GM23338 (cell line): ENCODE results near the gene HDAC9. TPM values are rescaled to one million over a fixed set of nuclear protein-coding genes. Genes with fewer than 3 reads are reported as not detected.
A peak's percentile ranks its signal among the peaks of the same experiment; 100 is the strongest.

Source experiments
- ATAC-seq: fragments of 200-7000 bp; cut with Tn5 transposase; 3 replicates; pipeline ENCODE4 v1.9.1; 2020
- DNase-seq: peaks from one replicate; pipeline ENCODE4 v3.0.0-alpha.2; 2015; ENCODE audit warnings: low spot score
- H2AFZ ChIP-seq: fragments of 200-600 bp; sonication (generic); 2 replicates; pipeline ENCODE4 v1.8.0; 2016; ENCODE audit warnings: antibody characterized with exemption, mild to moderate bottlenecking, moderate library complexity
- H3F3A ChIP-seq: fragments of 200-600 bp; sonication (generic); replicated peaks from 2 replicates; pipeline ENCODE4 v1.8.0; 2017; ENCODE audit warnings: antibody characterized with exemption, mixed run types, low read depth
- H3K27ac ChIP-seq: fragments of 200-600 bp; sonication (generic); 2 replicates; pipeline ENCODE4 v1.6.1; 2016; ENCODE audit warnings: low read depth
- H3K27me3 ChIP-seq: fragments of 200-600 bp; sonication (generic); 2 replicates; pipeline ENCODE4 v1.8.0; 2016; ENCODE audit warnings: mild to moderate bottlenecking, mixed run types, moderate library complexity; ENCODE audit not compliant: insufficient read depth
- H3K36me3 ChIP-seq: fragments of 200-600 bp; sonication (generic); 2 replicates; pipeline ENCODE4 v1.8.0; 2016; ENCODE audit warnings: mild to moderate bottlenecking; ENCODE audit not compliant: insufficient read depth
- H3K4me1 ChIP-seq: fragments of 200-600 bp; sonication (generic); 2 replicates; pipeline ENCODE4 v1.8.0; 2016; ENCODE audit warnings: mild to moderate bottlenecking, moderate library complexity; ENCODE audit not compliant: insufficient read depth
- H3K4me2 ChIP-seq: fragments of 200-600 bp; sonication (generic); 2 replicates; pipeline ENCODE4 v1.7.1; 2017; ENCODE audit warnings: mixed run types
- H3K4me3 ChIP-seq: fragments of 200-600 bp; sonication (generic); 2 replicates; pipeline ENCODE4 v1.6.1; 2016; ENCODE audit warnings: mixed run types
- H3K79me2 ChIP-seq: fragments of 200-600 bp; sonication (generic); replicated peaks from 2 replicates; pipeline ENCODE4 v1.8.0; 2017; ENCODE audit warnings: mild to moderate bottlenecking; ENCODE audit not compliant: insufficient read depth
- H3K9me2 ChIP-seq: fragments of 200-600 bp; sonication (generic); 2 replicates; pipeline ENCODE4 v1.8.0; 2017; ENCODE audit not compliant: insufficient read depth
- H4K20me1 ChIP-seq: fragments of 200-600 bp; sonication (generic); replicated peaks from 2 replicates; pipeline ENCODE4 v1.8.0; 2017; ENCODE audit warnings: mild to moderate bottlenecking; ENCODE audit not compliant: insufficient read depth
- H3K27ac Mint-ChIP-seq: 2 replicates; pipeline ENCODE4 v1.8.0; 2020; ENCODE audit warnings: inconsistent platforms, mild to moderate bottlenecking, moderate library complexity, mixed read lengths
- H3K27me3 Mint-ChIP-seq: 3 replicates; pipeline ENCODE4 v1.8.0; 2022; ENCODE audit warnings: low read depth, mild to moderate bottlenecking, moderate library complexity, mixed read lengths, inconsistent platforms; ENCODE audit not compliant: insufficient read depth, poor library complexity
- H3K36me3 Mint-ChIP-seq: 3 replicates; pipeline ENCODE4 v1.8.0; 2021; ENCODE audit warnings: low read depth, mild to moderate bottlenecking, inconsistent platforms, moderate library complexity, mixed read lengths
- H3K4me1 Mint-ChIP-seq: 3 replicates; pipeline ENCODE4 v1.8.0; 2020; ENCODE audit warnings: mild to moderate bottlenecking, inconsistent platforms, mixed read lengths
- H3K4me3 Mint-ChIP-seq: 3 replicates; pipeline ENCODE4 v1.8.0; 2021; ENCODE audit warnings: moderate library complexity, mild to moderate bottlenecking, inconsistent platforms, mixed read lengths
- H3K9me3 Mint-ChIP-seq: 3 replicates; pipeline ENCODE4 v1.8.0; 2020; ENCODE audit warnings: moderate library complexity, mild to moderate bottlenecking, inconsistent platforms, mixed read lengths
- CREB1 ChIP-seq: fragments of 250-450 bp; sonication (Bioruptor Pico); IDR thresholded peaks from 2 replicates; pipeline ENCODE4 v1.5.0; 2020; ENCODE audit warnings: low read depth, mild to moderate bottlenecking, moderate library complexity
- CTCF ChIP-seq, 2 experiments: fragments of 200-600 bp in 1 of 2; sonication (generic) in 1 of 2; conservative IDR thresholded peaks; 2 replicates each; pipeline versions ENCODE4 v1.5.1 to v1.6.1; 2016 to 2017; ENCODE audit warnings: antibody characterized with exemption in 2 of 2, low read depth in 2 of 2, mild to moderate bottlenecking in 2 of 2, moderate library complexity in 1 of 2
- EZH2 ChIP-seq: fragments of 200-600 bp; sonication (generic); IDR thresholded peaks from one replicate; pipeline ENCODE4 v1.8.0; 2017; ENCODE audit warnings: antibody characterized with exemption, mild to moderate bottlenecking, low read depth; ENCODE audit not compliant: unreplicated experiment
- EZH2phosphoT487 ChIP-seq: fragments of 200-600 bp; sonication (generic); IDR thresholded peaks from one replicate; pipeline ENCODE4 v1.8.1; 2018; ENCODE audit warnings: antibody characterized with exemption; ENCODE audit not compliant: unreplicated experiment
- JUNB ChIP-seq: IDR thresholded peaks from one replicate; pipeline ENCODE4 v1.6.1; 2016; ENCODE audit warnings: antibody characterized with exemption; ENCODE audit not compliant: unreplicated experiment
- NANOG ChIP-seq: IDR thresholded peaks from 2 replicates; pipeline ENCODE4 v1.6.1; 2016; ENCODE audit warnings: antibody characterized with exemption, borderline replicate concordance
- POLR2AphosphoS5 ChIP-seq: IDR thresholded peaks from 2 replicates; pipeline ENCODE4 v1.6.1; 2016; ENCODE audit warnings: antibody characterized with exemption, low read depth
- STAT1 ChIP-seq: IDR thresholded peaks from one replicate; pipeline ENCODE4 v1.6.1; 2016; ENCODE audit warnings: antibody characterized with exemption; ENCODE audit not compliant: unreplicated experiment
- ZNF114 ChIP-seq: fragments of 250-450 bp; sonication (Bioruptor Pico); IDR thresholded peaks from 2 replicates; pipeline ENCODE4 v1.5.0; 2020; ENCODE audit warnings: mild to moderate bottlenecking, moderate library complexity
- ZNF462 ChIP-seq: fragments of 250-450 bp; sonication (Bioruptor Pico); IDR thresholded peaks from 2 replicates; pipeline ENCODE4 v1.5.0; 2020; ENCODE audit warnings: mild to moderate bottlenecking, moderate library complexity
- polyA plus RNA-seq: library from polyadenylated mRNA; unstranded; fragments of >200 nt; fragmentation: Nextera tagmentation; extraction: Ambion mirVana; gene quantifications from 2 replicates; pipeline ENCODE4 v1.2.1, GENCODE V29; 2016
- total RNA-seq: library from RNA; depleted of rRNA; stranded (reverse); fragments of >200 nt; shearing (Covaris generic); gene quantifications from 2 replicates; pipeline ENCODE4 v1.2.3, GENCODE V29; 2014

Gene HDAC9
- total and polyA plus RNA-seq, 2 experiments from 2014 or later = 8.3 to 18.5 TPM

GRCh38 chr7:18958627-18959026 lies 463.1 kb downstream of the HDAC9 start:
- no peak for ATAC-seq
- no peak overlapping the region for H3K4me2 ChIP-seq

GRCh38 chr7:18960725-18961124 lies 465.2 kb downstream of the HDAC9 start:
- H3K27me3 ChIP-seq = no peaks in the 10 kb centered on the region
- H3K4me2 ChIP-seq = no peak overlapping the region
- 0 out of 2 replicates have a peak overlapping the region, but pooled peaks have one; percentile 4 for H2AFZ ChIP-seq
- H3F3A ChIP-seq = no peaks in the 10 kb centered on the region
- no peaks in the 10 kb centered on the region for H3K9me2 ChIP-seq
- DNase-seq = no peak
- Mint-ChIP-seq H3K27me3 (no peaks in the 10 kb centered on the region), H3K4me1 (peaks cover 6% of the 10 kb centered on the region; the same call in 2 of the 3 replicates), H3K9me3 (no peaks in the 10 kb centered on the region), H3K36me3 (no peaks in the 10 kb centered on the region), H3K27ac (no peak overlapping the region), H3K4me3 (no peak overlapping the region)
- H3K27ac ChIP-seq = no peak overlapping the region
- H4K20me1 ChIP-seq = no peaks in the 10 kb centered on the region
- no peak for TF ChIP-seq ZNF114 (CRISPR knock-in tag)
- TF ChIP-seq POLR2AphosphoS5 = no peak
- H3K79me2 ChIP-seq = no peaks in the 10 kb centered on the region
- no peak overlapping the region for H3K4me3 ChIP-seq
- no peaks in the 10 kb centered on the region for H3K36me3 ChIP-seq
- no peaks in the 10 kb centered on the region for H3K4me1 ChIP-seq
- ATAC-seq = no peak

More at GRCh38 chr7:18958627-18959026, 463.1 kb downstream of the HDAC9 start:
- DNase-seq = no peak
- no peaks in the 10 kb centered on the region for H3K4me1 ChIP-seq
- no peak overlapping the region for H3K4me3 ChIP-seq
- H4K20me1 ChIP-seq = no peaks in the 10 kb centered on the region
- Mint-ChIP-seq H3K9me3 (no peaks in the 10 kb centered on the region), H3K36me3 (no peaks in the 10 kb centered on the region), H3K4me3 (no peak overlapping the region), H3K4me1 (peaks cover 6% of the 10 kb centered on the region; the same call in 2 of the 3 replicates), H3K27ac (no peak overlapping the region), H3K27me3 (no peaks in the 10 kb centered on the region)
- no peaks in the 10 kb centered on the region for H3K27me3 ChIP-seq
- no peaks in the 10 kb centered on the region for H3K79me2 ChIP-seq
- H2AFZ ChIP-seq = no peak overlapping the region
- no peak overlapping the region for H3K27ac ChIP-seq
- no peak for TF ChIP-seq JUNB
- no peak for TF ChIP-seq POLR2AphosphoS5
- no peak for TF ChIP-seq STAT1
- TF ChIP-seq CREB1 = no peak
- no peak for TF ChIP-seq EZH2
- no peak for TF ChIP-seq NANOG
- no peaks in the 10 kb centered on the region for H3K9me2 ChIP-seq
- H3F3A ChIP-seq = no peaks in the 10 kb centered on the region
- no peaks in the 10 kb centered on the region for H3K36me3 ChIP-seq

GRCh38 chr7:18962031-18962430 lies 466.5 kb downstream of the HDAC9 start:
- no peak overlapping the region for H3K27ac ChIP-seq
- H3K36me3 ChIP-seq = no peaks in the 10 kb centered on the region
- ATAC-seq (no peak), DNase-seq (no peak)
- no peaks in the 10 kb centered on the region for H3K79me2 ChIP-seq
- H3K27me3 Mint-ChIP-seq = no peaks in the 10 kb centered on the region
- no peaks in the 10 kb centered on the region for H3K36me3 Mint-ChIP-seq
- H3K27me3 ChIP-seq = no peaks in the 10 kb centered on the region
- H3K4me3 Mint-ChIP-seq = no peak overlapping the region
- no peaks in the 10 kb centered on the region for H3K9me2 ChIP-seq
- no peaks in the 10 kb centered on the region for H4K20me1 ChIP-seq
- H3K4me2 ChIP-seq = no peak overlapping the region
- no peaks in the 10 kb centered on the region for H3F3A ChIP-seq
- no peak overlapping the region for H3K4me3 ChIP-seq
- no peak overlapping the region for H2AFZ ChIP-seq
- H3K9me3 Mint-ChIP-seq = no peaks in the 10 kb centered on the region
- H3K27ac Mint-ChIP-seq = no peak overlapping the region
- H3K4me1 ChIP-seq = no peaks in the 10 kb centered on the region
- peaks cover 6% of the 10 kb centered on the region; the same call in 2 of the 3 replicates for H3K4me1 Mint-ChIP-seq
- no peak for TF ChIP-seq ZNF462
- no peak for TF ChIP-seq CTCF (conservative IDR thresholded peaks at IDR 0.05; ENCODE audit: low read depth in 2 of 2)
- no peak for TF ChIP-seq EZH2phosphoT487
- no peak for TF ChIP-seq EZH2
- TF ChIP-seq STAT1 = no peak
- TF ChIP-seq CREB1 = no peak
